A673 (cell line): ENCODE measurements around the gene THEM5.

ENCODE experiments used
- CTCF ChIP-seq: fragments of 300-800, 200-600 bp; sonication (generic); conservative IDR thresholded peaks from 2 replicates; pipeline ENCODE4 v1.5.1; 2017; ENCODE audit warnings: low read depth, mild to moderate bottlenecking, antibody characterized with exemption, low read length, moderate library complexity, mixed read lengths
- EZH2 ChIP-seq: fragments of 200-600 bp; sonication (generic); IDR thresholded peaks from 2 replicates; pipeline ENCODE4 v1.6.1; 2017; ENCODE audit warnings: borderline replicate concordance, low read depth, mild to moderate bottlenecking, mixed read lengths, antibody characterized with exemption, low read length; ENCODE audit not compliant: poor library complexity, severe bottlenecking

- TF ChIP-seq CTCF (no peak), EZH2 (no peak)
Observed at GRCh38 chr1:151841141-151841540, 12.4 kb downstream of the THEM5 start.
